Neuron (in vitro differentiated cells): ENCODE measurements around the gene HMGB4.

ENCODE experiments used
- H2AFZ ChIP-seq: one replicate; pipeline ENCODE4 v1.6.1; 2013; ENCODE audit warnings: low read depth, mild to moderate bottlenecking, inconsistent platforms, low read length, moderate library complexity
- H3K27me3 ChIP-seq: one replicate; pipeline ENCODE4 v1.6.1; 2013; ENCODE audit warnings: low read length; ENCODE audit not compliant: insufficient read depth
- H3K36me3 ChIP-seq: one replicate; pipeline ENCODE4 v1.6.1; 2013; ENCODE audit warnings: low read length; ENCODE audit not compliant: insufficient read depth
- H3K4me1 ChIP-seq: one replicate; pipeline ENCODE4 v1.6.1; 2013; ENCODE audit warnings: low read length; ENCODE audit not compliant: insufficient read depth
- H3K4me3 ChIP-seq: 2 replicates; pipeline ENCODE4 v1.5.1; 2013; ENCODE audit warnings: mild to moderate bottlenecking, low read length, moderate library complexity
- H3K9me3 ChIP-seq: one replicate; pipeline ENCODE4 v1.6.1; 2013; ENCODE audit warnings: low read length

Gene HMGB4

GRCh38 chr1:33826311-33826710 lies 37.6 kb upstream of the HMGB4 start:
- Histone ChIP-seq H3K4me1 (no peaks in the 10 kb centered on the region), H2AFZ (no peak overlapping the region), H3K9me3 (no peaks in the 10 kb centered on the region), H3K27me3 (no peaks in the 10 kb centered on the region), H3K36me3 (no peaks in the 10 kb centered on the region), H3K4me3 (no peak overlapping the region)

DNA sequence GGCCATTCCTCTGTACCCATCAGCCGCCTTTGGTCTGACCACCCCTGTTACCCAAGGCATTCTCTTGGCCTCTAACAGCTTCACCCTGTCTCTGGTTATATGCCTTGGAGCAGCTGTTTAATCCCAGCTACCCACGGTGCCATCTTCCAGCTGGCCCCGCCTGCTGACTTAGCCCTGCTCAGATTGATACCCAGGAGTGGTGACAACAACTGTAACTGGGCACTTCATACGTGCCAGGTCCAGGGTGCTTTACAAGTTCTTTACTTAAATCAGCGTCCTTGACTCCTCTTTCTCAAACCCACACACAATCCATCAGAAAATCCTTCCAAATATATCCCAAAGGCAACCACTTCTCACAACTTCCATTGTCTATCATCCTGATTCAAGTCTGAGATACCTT lies 37.2 kb upstream of the HMGB4 start:
- no peaks in the 10 kb centered on the region for H3K9me3 ChIP-seq
- no peak overlapping the region for H3K4me3 ChIP-seq
- H3K36me3 ChIP-seq, result no peaks in the 10 kb centered on the region
- H2AFZ ChIP-seq, result no peak overlapping the region
- no peaks in the 10 kb centered on the region for H3K27me3 ChIP-seq
- no peaks in the 10 kb centered on the region for H3K4me1 ChIP-seq

- Histone ChIP-seq H2AFZ (no peak overlapping the region), H3K4me3 (no peak overlapping the region), H3K4me1 (no peaks in the 10 kb centered on the region), H3K36me3 (no peaks in the 10 kb centered on the region), H3K9me3 (no peaks in the 10 kb centered on the region), H3K27me3 (no peaks in the 10 kb centered on the region)
These were observed 35.8 kb upstream of the HMGB4 start for GRCh38 chr1:33828059-33828458.

DNA sequence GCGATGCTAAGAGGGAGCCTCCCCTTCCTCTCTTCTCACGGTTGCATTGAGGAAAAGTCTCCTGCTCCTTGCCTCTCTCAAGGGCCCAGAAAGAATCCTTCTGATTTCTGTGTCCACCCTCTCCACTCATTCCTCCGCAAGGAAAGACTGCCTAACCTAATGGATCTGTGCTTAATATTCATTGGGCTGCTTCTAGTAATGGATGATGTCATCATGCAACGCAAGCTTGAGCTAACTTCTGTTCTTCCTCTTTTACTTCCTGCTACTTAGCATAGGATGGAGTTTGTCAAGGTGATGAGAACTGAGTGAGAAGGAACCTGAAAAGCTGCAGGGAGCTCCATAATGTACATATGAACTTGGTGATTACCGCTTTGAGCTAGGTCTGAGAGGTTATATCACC lies 35.2 kb upstream of the HMGB4 start:
- no peaks in the 10 kb centered on the region for H3K9me3 ChIP-seq
- H3K4me1 ChIP-seq, result no peaks in the 10 kb centered on the region
- H3K27me3 ChIP-seq, result no peaks in the 10 kb centered on the region
- no peaks in the 10 kb centered on the region for H3K36me3 ChIP-seq
- H2AFZ ChIP-seq, result no peak overlapping the region
- no peak overlapping the region for H3K4me3 ChIP-seq

DNA sequence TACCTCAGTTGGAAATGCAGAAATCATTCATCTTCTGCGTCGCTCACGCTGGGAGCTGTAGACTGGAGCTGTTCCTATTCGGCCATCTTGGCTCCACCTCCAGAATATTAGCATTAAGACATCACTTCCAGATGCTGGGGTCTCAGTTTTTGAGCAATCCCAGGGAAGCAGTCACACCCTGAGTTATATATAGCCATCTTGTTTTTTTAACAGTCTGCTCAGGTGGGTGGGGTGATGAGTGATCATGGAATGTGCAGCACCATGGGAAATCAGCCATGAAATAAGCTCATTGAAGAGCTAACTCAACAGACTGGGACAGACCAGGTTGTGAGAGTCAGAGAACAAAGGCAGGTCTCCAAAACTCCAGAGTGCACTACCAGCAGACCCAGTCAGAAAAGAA lies 27.0 kb upstream of the HMGB4 start:
- H3K27me3 ChIP-seq, result no peaks in the 10 kb centered on the region
- H2AFZ ChIP-seq, result no peak overlapping the region
- no peaks in the 10 kb centered on the region for H3K4me1 ChIP-seq
- no peaks in the 10 kb centered on the region for H3K36me3 ChIP-seq
- H3K4me3 ChIP-seq, result no peak overlapping the region
- H3K9me3 ChIP-seq, result no peaks in the 10 kb centered on the region

DNA sequence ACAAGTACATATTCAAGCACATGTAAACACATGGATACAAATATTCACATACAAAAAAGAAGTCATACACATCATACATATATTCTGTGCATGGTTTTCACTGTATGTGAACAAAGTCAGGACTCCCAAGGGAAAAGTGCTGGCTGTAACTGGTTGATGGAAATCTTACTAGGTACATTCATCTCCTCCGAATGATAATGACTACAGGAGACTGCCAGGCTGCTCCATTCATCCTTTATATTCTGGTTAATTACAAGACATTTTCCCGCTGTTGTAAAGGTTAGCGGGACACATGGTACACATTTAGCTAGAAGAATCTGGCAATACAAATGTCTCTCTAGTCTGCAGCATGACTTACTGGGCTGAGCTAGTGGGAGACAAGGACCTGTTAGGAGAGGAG lies 26.2 kb upstream of the HMGB4 start:
- Histone ChIP-seq H3K4me1 (no peaks in the 10 kb centered on the region), H3K9me3 (no peaks in the 10 kb centered on the region), H2AFZ (no peak overlapping the region), H3K36me3 (no peaks in the 10 kb centered on the region), H3K4me3 (no peak overlapping the region), H3K27me3 (no peaks in the 10 kb centered on the region)

DNA sequence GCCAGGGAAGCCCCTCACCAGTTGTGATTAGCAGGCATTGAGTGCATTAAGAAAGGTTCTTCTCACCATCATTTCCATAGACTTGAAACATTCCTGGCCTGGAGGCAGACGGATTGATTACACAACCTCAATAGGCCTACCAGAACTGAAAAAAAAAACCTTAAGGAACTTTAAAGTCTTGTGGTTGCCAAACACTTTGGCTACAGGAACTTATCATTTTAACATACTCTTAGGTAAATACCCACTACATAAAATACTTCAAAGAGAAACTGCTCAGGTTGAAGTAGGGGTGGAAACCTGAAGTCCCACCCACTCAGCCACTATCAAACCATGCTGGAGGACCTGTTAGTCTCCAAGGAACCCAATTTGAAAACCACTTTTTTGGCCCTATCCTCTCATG lies 22.4 kb upstream of the HMGB4 start:
- Histone ChIP-seq H2AFZ (no peak overlapping the region), H3K4me3 (no peak overlapping the region), H3K9me3 (no peaks in the 10 kb centered on the region), H3K27me3 (no peaks in the 10 kb centered on the region), H3K4me1 (no peaks in the 10 kb centered on the region), H3K36me3 (no peaks in the 10 kb centered on the region)

DNA sequence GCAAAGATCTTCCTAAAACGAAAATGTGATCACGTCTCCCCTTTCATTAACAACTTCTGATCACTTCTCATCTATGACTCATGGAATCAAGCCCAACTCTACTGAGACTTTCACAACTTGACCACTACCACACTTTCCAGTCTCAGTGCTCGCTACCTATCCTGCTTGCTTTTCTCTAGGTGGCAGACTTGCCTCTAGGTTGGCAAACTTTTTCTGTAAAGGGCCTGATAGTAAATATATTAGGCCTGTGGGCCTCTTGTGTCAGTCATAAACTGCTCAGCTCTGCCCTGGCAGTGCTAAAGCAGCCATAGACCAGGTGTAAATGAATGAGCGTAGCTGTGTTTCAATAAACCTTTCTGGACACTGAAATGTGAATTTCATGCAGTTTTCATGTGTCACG lies 21.5 kb upstream of the HMGB4 start:
- H3K9me3 ChIP-seq, result no peaks in the 10 kb centered on the region
- H3K4me1 ChIP-seq, result no peaks in the 10 kb centered on the region
- H2AFZ ChIP-seq, result no peak overlapping the region
- H3K36me3 ChIP-seq, result no peaks in the 10 kb centered on the region
- no peaks in the 10 kb centered on the region for H3K27me3 ChIP-seq
- no peak overlapping the region for H3K4me3 ChIP-seq

DNA sequence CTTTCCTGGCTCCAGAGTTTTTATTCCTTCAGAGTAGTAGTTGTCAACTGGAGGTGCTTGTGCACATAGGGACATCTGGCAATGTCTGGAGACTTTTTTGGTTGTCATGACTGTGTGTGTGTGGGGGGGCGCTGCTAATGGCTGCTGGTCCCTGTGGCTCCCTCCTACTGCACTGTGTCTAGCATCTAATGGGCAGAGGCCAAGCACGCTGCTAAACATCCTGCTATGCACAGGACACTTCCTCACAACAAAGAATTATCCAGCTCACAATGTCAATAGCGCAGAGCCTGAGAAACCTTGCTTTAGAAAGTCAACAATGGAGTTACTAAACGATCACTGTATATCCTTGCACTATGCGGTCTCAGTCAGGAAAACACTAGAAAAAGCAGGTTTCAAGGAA lies 19.7 kb upstream of the HMGB4 start:
- no peaks in the 10 kb centered on the region for H3K27me3 ChIP-seq
- no peak overlapping the region for H3K4me3 ChIP-seq
- no peaks in the 10 kb centered on the region for H3K9me3 ChIP-seq
- no peak overlapping the region for H2AFZ ChIP-seq
- no peaks in the 10 kb centered on the region for H3K4me1 ChIP-seq
- H3K36me3 ChIP-seq, result no peaks in the 10 kb centered on the region

DNA sequence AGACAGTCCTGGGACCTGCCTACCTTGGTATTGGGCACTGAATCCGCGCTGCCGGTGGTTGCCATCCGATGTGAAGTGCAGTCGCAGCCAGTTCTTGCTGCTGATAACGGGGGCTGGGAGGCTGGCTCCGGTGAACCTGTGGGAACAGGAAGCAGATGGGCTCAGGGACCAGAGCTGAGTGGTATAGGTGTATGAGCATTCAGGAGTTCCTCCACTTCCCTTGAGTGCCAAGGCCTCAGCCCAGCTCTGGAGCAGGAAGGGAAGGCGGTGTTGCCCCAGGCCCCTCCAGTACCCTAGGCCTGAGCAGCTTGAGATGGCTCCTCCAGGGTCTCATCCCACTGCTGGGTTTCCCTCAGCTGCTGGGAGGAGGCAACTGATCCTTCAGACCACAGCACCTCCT lies 17.0 kb upstream of the HMGB4 start:
- Histone ChIP-seq H3K27me3 (no peaks in the 10 kb centered on the region), H3K4me1 (no peaks in the 10 kb centered on the region), H2AFZ (no peak overlapping the region), H3K9me3 (no peaks in the 10 kb centered on the region), H3K4me3 (no peak overlapping the region), H3K36me3 (no peaks in the 10 kb centered on the region)

- no peak overlapping the region for H2AFZ ChIP-seq
- H3K36me3 ChIP-seq, result no peaks in the 10 kb centered on the region
- no peaks in the 10 kb centered on the region for H3K4me1 ChIP-seq
- H3K9me3 ChIP-seq, result no peaks in the 10 kb centered on the region
- no peak overlapping the region for H3K4me3 ChIP-seq
- no peaks in the 10 kb centered on the region for H3K27me3 ChIP-seq
These were observed 15.5 kb upstream of the HMGB4 start for GRCh38 chr1:33848205-33848937.

DNA sequence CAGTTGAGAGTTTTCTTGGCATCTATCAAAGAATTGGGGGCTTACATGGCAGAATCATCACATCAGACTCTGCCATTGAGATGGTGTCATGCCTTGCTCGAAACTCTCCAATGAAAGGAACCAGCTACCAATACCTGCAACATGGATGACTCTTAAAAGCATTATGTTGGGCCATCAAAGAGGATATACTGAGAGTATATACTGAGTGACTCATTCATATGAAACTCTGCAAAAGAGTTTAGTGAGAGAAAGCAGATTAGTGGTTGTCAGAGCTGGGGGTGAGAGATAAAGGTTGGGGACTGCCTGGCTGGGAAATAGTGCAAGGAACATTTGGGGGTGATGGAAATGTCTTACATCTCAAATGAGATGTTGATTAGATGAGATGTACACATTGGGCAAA lies 14.7 kb upstream of the HMGB4 start:
- no peak overlapping the region for H2AFZ ChIP-seq
- no peaks in the 10 kb centered on the region for H3K36me3 ChIP-seq
- no peaks in the 10 kb centered on the region for H3K4me1 ChIP-seq
- no peak overlapping the region for H3K4me3 ChIP-seq
- H3K9me3 ChIP-seq, result no peaks in the 10 kb centered on the region
- no peaks in the 10 kb centered on the region for H3K27me3 ChIP-seq

DNA sequence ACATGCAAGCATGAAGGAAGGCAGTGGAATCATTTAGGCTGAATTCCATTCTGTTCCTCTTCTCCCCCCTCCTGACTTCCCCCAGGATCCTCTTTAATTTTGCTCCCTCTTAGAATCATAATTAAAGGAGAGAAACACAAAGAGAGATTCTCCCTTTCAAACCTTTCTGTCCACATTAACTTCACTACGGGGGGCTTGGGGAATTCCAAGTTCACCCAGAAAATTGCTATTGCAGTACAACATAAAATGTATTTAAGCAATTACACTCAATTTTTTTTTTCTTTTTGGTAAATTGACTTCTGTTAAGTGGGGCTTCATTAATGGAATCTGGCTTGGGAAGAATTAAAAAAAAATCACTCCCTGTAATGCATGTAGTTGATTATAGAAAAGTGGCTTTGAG lies 13.4 kb upstream of the HMGB4 start:
- Histone ChIP-seq H3K9me3 (no peaks in the 10 kb centered on the region), H3K4me3 (no peak overlapping the region), H3K4me1 (no peaks in the 10 kb centered on the region), H3K27me3 (no peaks in the 10 kb centered on the region), H3K36me3 (no peaks in the 10 kb centered on the region), H2AFZ (no peak overlapping the region)

GRCh38 chr1:33852711-33853110 lies 11.2 kb upstream of the HMGB4 start:
- H3K27me3 ChIP-seq, result no peaks in the 10 kb centered on the region
- H3K4me3 ChIP-seq, result no peak overlapping the region
- no peaks in the 10 kb centered on the region for H3K9me3 ChIP-seq
- H3K4me1 ChIP-seq, result no peaks in the 10 kb centered on the region
- H2AFZ ChIP-seq, result no peak overlapping the region
- no peaks in the 10 kb centered on the region for H3K36me3 ChIP-seq
